D721Med (cell line): ENCODE measurements around the gene NAA50.

Experiments
- DNase-seq: peaks from one replicate; pipeline ENCODE4 v3.0.0; 2011; ENCODE audit warnings: low spot score; ENCODE audit not compliant: insufficient read length
- FAIRE-seq: peaks from 2 replicates; lab custom pipeline; 2011; peaks lifted over from hg19 to GRCh38; lab: Jason Lieb, UNC
- CTCF ChIP-seq: IDR thresholded peaks from 2 replicates; pipeline ENCODE4 v1.5.1; 2012; ENCODE audit warnings: mild to moderate bottlenecking, control low read depth; ENCODE audit not compliant: insufficient read depth; ENCODE audit errors: missing control alignments

Gene NAA50

DNA sequence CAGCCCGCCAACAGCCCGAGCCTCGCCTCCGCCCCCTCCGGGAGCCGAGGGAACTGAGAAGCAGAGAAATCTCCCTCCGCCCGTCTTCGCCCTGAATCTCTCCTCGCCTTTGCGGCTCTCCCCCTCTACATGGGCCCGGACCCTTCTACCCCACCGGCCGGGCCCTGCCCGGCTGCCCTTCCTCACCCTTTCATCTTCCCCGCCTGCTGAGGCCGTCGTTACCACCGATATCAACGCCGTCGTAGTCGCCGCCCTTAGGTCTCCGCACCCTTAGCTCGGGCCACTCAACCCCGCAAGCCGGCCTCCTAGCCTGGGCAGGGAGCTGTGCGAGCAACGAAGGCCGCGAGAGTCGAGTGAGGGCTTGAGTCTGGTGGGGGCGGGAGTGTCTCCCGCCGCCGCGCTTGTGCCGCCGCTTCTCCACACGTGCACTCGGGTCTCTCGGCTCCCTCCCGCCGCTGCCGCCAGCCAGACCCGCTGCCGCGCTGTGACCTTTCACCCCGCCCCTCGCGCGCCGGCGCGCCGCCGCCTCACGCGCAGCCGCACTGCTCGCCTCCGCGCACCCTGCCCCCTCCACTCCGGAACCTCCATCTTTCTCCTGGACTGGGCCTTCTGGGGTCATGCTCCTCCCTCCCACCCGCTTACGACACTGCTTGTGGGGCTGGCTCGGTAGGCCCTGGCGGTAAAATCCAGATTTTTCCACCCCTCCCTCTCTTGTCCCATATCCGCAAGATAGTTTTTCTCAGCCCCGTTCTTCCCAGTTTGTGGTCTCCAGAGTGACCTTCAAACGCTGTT lies at the start of gene NAA50:
Gene NAA50, minus strand, starts transcription at position 494 of the 792 bp plus-strand sequence. Its CDS starts 300 bp downstream, at position 194.
- TF ChIP-seq CTCF = no peak
- DNase-seq (peak; percentile 59), FAIRE-seq (no peak)

- DNase-seq (no peak), FAIRE-seq (no peak)
- no peak for TF ChIP-seq CTCF
Observed at GRCh38 chr3:113795693-113796092, 49.6 kb upstream of the NAA50 start.

- TF ChIP-seq CTCF = no peak
- DNase-seq (no peak), FAIRE-seq (no peak)
Observed at GRCh38 chr3:113794526-113794925, 48.5 kb upstream of the NAA50 start.

DNA sequence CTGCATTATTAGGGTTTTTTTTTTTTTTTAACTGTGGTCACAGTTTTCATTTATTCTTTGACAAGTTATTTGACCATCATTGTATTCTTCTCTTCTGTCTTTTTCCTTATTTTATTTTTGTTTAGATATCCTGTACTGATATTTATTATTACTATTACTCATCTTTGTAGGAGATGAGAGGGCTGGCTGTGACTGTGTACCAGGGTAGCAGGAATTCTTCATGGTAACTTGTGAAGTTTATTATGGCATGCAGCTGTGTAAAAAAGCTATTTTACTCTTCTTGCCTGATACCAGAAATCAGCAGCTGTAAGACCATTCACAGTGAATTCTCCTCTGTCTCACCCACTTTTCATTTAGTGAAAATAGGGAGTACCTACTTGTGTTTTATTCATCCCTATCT lies 45.3 kb upstream of the NAA50 start:
- no peak for DNase-seq
- no peak for FAIRE-seq
- no peak for TF ChIP-seq CTCF

DNA sequence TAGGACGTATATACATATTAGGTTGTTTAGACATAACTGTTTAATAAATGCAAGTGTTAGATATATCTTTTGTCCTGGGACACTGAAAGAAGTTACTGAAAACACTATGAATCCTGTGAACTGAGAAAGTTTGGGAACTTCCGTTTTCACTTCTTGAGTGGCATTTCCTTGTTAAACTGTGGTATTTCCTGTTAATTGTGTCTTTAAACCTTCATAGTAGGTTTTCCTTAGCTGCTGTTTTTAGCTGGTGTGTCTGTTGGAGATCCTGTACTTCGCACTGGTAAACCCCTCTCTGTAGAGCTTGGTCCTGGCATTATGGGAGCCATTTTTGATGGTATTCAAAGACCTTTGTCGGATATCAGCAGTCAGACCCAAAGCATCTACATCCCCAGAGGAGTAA lies 37.9 kb upstream of the NAA50 start:
- no peak for TF ChIP-seq CTCF
- no peak for FAIRE-seq
- DNase-seq = no peak

- no peak for TF ChIP-seq CTCF
- DNase-seq = no peak
- FAIRE-seq = no peak
Observed at GRCh38 chr3:113783463-113783862, 37.4 kb upstream of the NAA50 start.

DNA sequence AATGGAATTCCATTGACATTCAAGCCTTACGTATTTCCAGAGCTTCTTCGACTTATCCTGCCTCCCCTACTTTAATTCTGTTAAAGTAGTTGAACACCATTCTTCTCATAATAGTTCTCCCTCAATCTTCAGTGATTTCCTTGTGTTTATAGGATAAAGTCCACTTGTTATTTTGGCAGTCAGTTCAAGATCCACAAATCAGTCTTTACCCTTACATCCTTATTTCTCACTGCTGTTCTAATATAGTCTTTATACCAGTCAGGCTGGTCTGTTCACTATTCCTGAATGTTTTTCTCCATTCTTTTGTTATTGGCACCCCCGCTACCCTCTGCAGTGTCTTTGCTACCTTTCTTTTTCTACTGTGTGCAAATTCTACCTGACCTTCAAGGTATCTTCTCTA lies 30.5 kb upstream of the NAA50 start:
- DNase-seq (no peak), FAIRE-seq (no peak)
- no peak for TF ChIP-seq CTCF
